Neural progenitor cell (in vitro differentiated cells): Measurements from ENCODE around the gene STAC. TPM values are rescaled to one million over a fixed set of nuclear protein-coding genes. Genes with fewer than 3 reads are reported as not detected.
A peak's percentile ranks its signal among the peaks of the same experiment; 100 is the strongest.

ENCODE experiments used
- DNase-seq: peaks from one replicate; pipeline ENCODE4 v3.0.0-alpha.2; 2016; ENCODE audit warnings: low spot score
- H2AFZ ChIP-seq: fragments of 200-600 bp; sonication (generic); replicated peaks from 2 replicates; pipeline ENCODE4 v1.6.1; 2016; ENCODE audit warnings: antibody characterized with exemption
- H3F3A ChIP-seq: fragments of 200-600 bp; sonication (generic); 2 replicates; pipeline ENCODE4 v1.6.1; 2016; ENCODE audit warnings: antibody characterized with exemption, low read depth
- H3K27ac ChIP-seq: fragments of 200-600 bp; sonication (generic); 2 replicates; pipeline ENCODE4 v1.5.1; 2016; ENCODE audit warnings: mild to moderate bottlenecking
- H3K27me3 ChIP-seq: fragments of 200-600 bp; sonication (generic); 2 replicates; pipeline ENCODE4 v1.6.1; 2016; ENCODE audit warnings: mild to moderate bottlenecking, moderate library complexity
- H3K36me3 ChIP-seq: fragments of 200-600 bp; sonication (generic); 2 replicates; pipeline ENCODE4 v1.5.1; 2016
- H3K4me1 ChIP-seq: fragments of 200-600 bp; sonication (generic); 2 replicates; pipeline ENCODE4 v1.6.1; 2016; ENCODE audit warnings: mixed run types
- H3K4me2 ChIP-seq: fragments of 200-600 bp; sonication (generic); 2 replicates; pipeline ENCODE4 v1.6.1; 2016
- H3K4me3 ChIP-seq: fragments of 200-600 bp; sonication (generic); 2 replicates; pipeline ENCODE4 v1.5.1; 2016
- H3K79me2 ChIP-seq: fragments of 200-600 bp; sonication (generic); 2 replicates; pipeline ENCODE4 v1.6.1; 2016; ENCODE audit warnings: low read depth
- H3K9ac ChIP-seq: fragments of 200-600 bp; sonication (generic); 2 replicates; pipeline ENCODE4 v1.6.1; 2016
- H3K9me3 ChIP-seq: fragments of 200-600 bp; sonication (generic); 2 replicates; pipeline ENCODE4 v1.5.1; 2016; ENCODE audit warnings: low read depth
- H4K20me1 ChIP-seq: fragments of 200-600 bp; sonication (generic); 2 replicates; pipeline ENCODE4 v1.6.1; 2016; ENCODE audit warnings: low read depth
- H3K27ac Mint-ChIP-seq: 3 replicates; pipeline ENCODE4 v1.8.0; 2021; ENCODE audit warnings: mixed read lengths
- H3K27me3 Mint-ChIP-seq: 2 replicates; pipeline ENCODE4 v1.8.0; 2022; ENCODE audit warnings: low read depth, mild to moderate bottlenecking, inconsistent platforms, moderate library complexity, mixed read lengths; ENCODE audit not compliant: insufficient read depth
- H3K36me3 Mint-ChIP-seq: 3 replicates; pipeline ENCODE4 v1.8.0; 2021; ENCODE audit warnings: mixed read lengths
- H3K4me1 Mint-ChIP-seq: 3 replicates; pipeline ENCODE4 v1.8.0; 2021; ENCODE audit warnings: mixed read lengths
- H3K4me3 Mint-ChIP-seq: 3 replicates; pipeline ENCODE4 v1.8.0; 2021; ENCODE audit warnings: mild to moderate bottlenecking, moderate library complexity, mixed read lengths
- H3K9me3 Mint-ChIP-seq: 3 replicates; pipeline ENCODE4 v1.8.0; 2020; ENCODE audit warnings: mixed read lengths
- CTCF ChIP-seq: fragments of 200-600 bp; sonication (generic); IDR thresholded peaks from 2 replicates; pipeline ENCODE4 v1.5.1; 2017; ENCODE audit warnings: antibody characterized with exemption, mild to moderate bottlenecking
- EZH2 ChIP-seq: fragments of 200-600 bp; sonication (generic); IDR thresholded peaks from 2 replicates; pipeline ENCODE4 v1.6.1; 2017; ENCODE audit warnings: antibody characterized with exemption, mild to moderate bottlenecking, moderate library complexity
- EZH2phosphoT487 ChIP-seq: fragments of 200-600 bp; sonication (generic); IDR thresholded peaks from 2 replicates; pipeline ENCODE4 v1.6.1; 2017; ENCODE audit warnings: antibody characterized with exemption
- total RNA-seq: library from RNA; depleted of rRNA; stranded (reverse); fragments of >200 nt; gene quantifications from 2 replicates; pipeline ENCODE4 v1.2.3, GENCODE V29; 2015; ENCODE audit warnings: low replicate concordance

STAC gene
- total RNA-seq, 1 donor from 2014 or later, result 6.5 TPM

DNA sequence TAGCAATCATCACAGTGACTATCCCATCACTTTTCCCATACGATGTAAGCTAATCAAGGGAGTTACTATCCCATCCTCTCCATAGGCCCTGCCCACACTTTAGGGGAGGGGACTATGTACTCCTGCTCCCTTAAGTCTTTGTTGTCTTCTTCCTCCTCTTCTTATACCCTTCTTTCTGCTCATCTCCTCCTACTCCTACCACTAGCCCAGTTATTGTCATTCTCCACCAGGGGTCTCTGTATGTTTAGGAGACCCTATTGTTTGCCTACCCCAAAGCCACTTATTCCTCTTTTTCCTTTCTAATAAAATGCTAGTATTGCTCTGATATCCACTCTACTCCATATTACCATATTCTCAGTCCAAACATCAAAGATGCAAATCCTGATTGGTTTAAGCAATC lies 27.8 kb downstream of the STAC start:
- Mint-ChIP-seq H3K4me1 (no peaks in the 10 kb centered on the region), H3K4me3 (no peak overlapping the region), H3K36me3 (no peaks in the 10 kb centered on the region), H3K27ac (no peak overlapping the region), H3K9me3 (no peaks in the 10 kb centered on the region), H3K27me3 (no peaks in the 10 kb centered on the region)
- Histone ChIP-seq H4K20me1 (no peaks in the 10 kb centered on the region), H3K4me3 (no peak overlapping the region), H3K36me3 (no peaks in the 10 kb centered on the region), H3K9me3 (no peaks in the 10 kb centered on the region), H3K79me2 (no peaks in the 10 kb centered on the region), H3K27me3 (no peaks in the 10 kb centered on the region), H3F3A (no peaks in the 10 kb centered on the region), H2AFZ (peak overlapping the region; percentile 17), H3K9ac (no peak overlapping the region), H3K27ac (no peak overlapping the region), H3K4me2 (no peak overlapping the region), H3K4me1 (no peaks in the 10 kb centered on the region)
- peak; percentile 27 for DNase-seq
- no peak for TF ChIP-seq EZH2phosphoT487
- TF ChIP-seq CTCF, result peak; percentile 45
- TF ChIP-seq EZH2, result no peak

DNA sequence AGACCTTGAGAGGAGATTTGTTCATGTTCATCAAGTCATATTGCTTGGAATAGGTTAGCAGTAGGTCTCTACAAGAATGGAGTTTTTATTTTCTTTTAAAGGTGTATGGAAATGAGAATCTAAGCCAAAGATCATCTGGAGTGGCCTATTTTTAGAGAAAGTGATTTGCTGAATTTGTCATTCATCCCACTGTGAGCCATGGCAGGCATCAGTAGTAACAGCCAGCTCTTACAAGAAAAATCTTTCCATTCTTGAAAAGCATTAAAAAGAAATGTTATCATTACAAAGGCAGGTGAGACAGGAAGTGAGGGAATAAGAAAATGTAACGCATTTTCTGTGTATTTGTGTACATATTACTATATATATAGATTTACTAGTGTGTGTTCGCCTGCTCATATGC lies 29.6 kb downstream of the STAC start:
- no peaks in the 10 kb centered on the region for H3K4me1 Mint-ChIP-seq
- Histone ChIP-seq H3K36me3 (no peaks in the 10 kb centered on the region), H3K4me2 (no peak overlapping the region), H3F3A (no peaks in the 10 kb centered on the region), H3K4me1 (no peaks in the 10 kb centered on the region), H3K9ac (no peak overlapping the region), H3K4me3 (no peak overlapping the region), H2AFZ (no peak overlapping the region), H4K20me1 (no peaks in the 10 kb centered on the region), H3K9me3 (no peaks in the 10 kb centered on the region), H3K79me2 (no peaks in the 10 kb centered on the region), H3K27ac (no peak overlapping the region), H3K27me3 (no peaks in the 10 kb centered on the region)
- H3K27me3 Mint-ChIP-seq, result no peaks in the 10 kb centered on the region
- H3K9me3 Mint-ChIP-seq, result peaks cover 1% of the 10 kb centered on the region
- no peak for DNase-seq
- no peak overlapping the region for H3K4me3 Mint-ChIP-seq
- H3K27ac Mint-ChIP-seq, result no peak overlapping the region
- H3K36me3 Mint-ChIP-seq, result no peaks in the 10 kb centered on the region
- TF ChIP-seq CTCF (no peak), EZH2phosphoT487 (no peak), EZH2 (no peak)

DNA sequence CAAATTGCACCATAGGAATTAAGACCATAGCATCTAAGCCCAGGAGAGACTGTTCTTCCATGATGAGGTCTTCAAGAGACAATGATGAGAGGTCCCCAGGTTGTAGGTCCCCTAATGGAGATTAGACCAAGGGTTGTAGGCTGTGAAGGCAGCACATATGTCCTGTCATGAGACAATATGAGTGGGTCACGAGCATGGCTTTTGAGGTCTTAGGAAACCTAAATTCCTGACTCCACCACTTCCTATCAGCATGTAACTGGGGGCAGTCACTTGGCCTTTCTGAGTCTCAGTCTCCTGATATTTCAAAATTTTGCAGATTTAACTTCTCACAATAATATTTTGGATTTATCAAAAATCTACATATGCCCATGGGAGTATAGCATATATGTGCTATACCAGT lies 31.3 kb downstream of the STAC start:
- no peak overlapping the region for H3K9ac ChIP-seq

More for the DNA sequence above, 31.3 kb downstream of the STAC start:
- no peaks in the 10 kb centered on the region for H3K79me2 ChIP-seq
- no peaks in the 10 kb centered on the region for H3F3A ChIP-seq
- no peak overlapping the region for H3K4me2 ChIP-seq
- no peaks in the 10 kb centered on the region for H4K20me1 ChIP-seq
- H3K4me3 ChIP-seq, result no peak overlapping the region
- no peak overlapping the region for H3K27ac Mint-ChIP-seq
- no peak for DNase-seq
- H3K27me3 Mint-ChIP-seq, result no peaks in the 10 kb centered on the region
- H3K4me1 ChIP-seq, result no peaks in the 10 kb centered on the region
- H3K36me3 ChIP-seq, result no peaks in the 10 kb centered on the region
- H3K9me3 ChIP-seq, result no peaks in the 10 kb centered on the region
- no peak overlapping the region for H2AFZ ChIP-seq
- H3K4me1 Mint-ChIP-seq, result no peaks in the 10 kb centered on the region
- H3K36me3 Mint-ChIP-seq, result no peaks in the 10 kb centered on the region
- H3K27me3 ChIP-seq, result no peaks in the 10 kb centered on the region
- peaks cover 5% of the 10 kb centered on the region for H3K9me3 Mint-ChIP-seq
- TF ChIP-seq CTCF (no peak), EZH2phosphoT487 (no peak), EZH2 (no peak)
- no peak overlapping the region for H3K4me3 Mint-ChIP-seq
- H3K27ac ChIP-seq, result no peak overlapping the region
